HCT116 (cell line): ENCODE results near the gene DLX2. TPM values are rescaled to one million over a fixed set of nuclear protein-coding genes. Genes with fewer than 3 reads are reported as not detected.

Experiments
- ATAC-seq: fragments of 200-7000 bp; cut with Tn5 transposase; 2 replicates; pipeline ENCODE4 v1.9.1; 2020; ENCODE audit warnings: mild to moderate bottlenecking, moderate library complexity
- BruUV-seq: library from RNA; stranded (reverse); fragments of 400-500 nt; replicated peaks from 2 replicates; lab custom pipeline; 2021; lab: Mats Ljungman, UMichigan
- CTCF ChIA-PET: fragments of 300-600 bp; sonication (Branson Sonifier 250); formaldehyde crosslinking; loops from one replicate; lab custom pipeline; 2021; ENCODE audit warnings: antibody characterized with exemption; lab: Charles Lee
- POLR2A ChIA-PET: fragments of 300-600, 350-600 bp; sonication (Branson Sonifier 250); formaldehyde crosslinking; loops from one replicate; lab custom pipeline; 2021; ENCODE audit warnings: antibody characterized with exemption; lab: Charles Lee
- RAD21 ChIA-PET, 2 experiments: fragments of 300-600 bp; sonication (Branson Sonifier 250); formaldehyde crosslinking; loops; one replicate each; lab custom pipeline; 2023; ENCODE audit warnings: low total read pairs in 2 of 2; ENCODE audit not compliant: uncharacterized antibody in 2 of 2, unreplicated experiment in 2 of 2, low non-redundant PET in 1 of 2; lab: Charles Lee
- DNase-seq: peaks from one replicate; pipeline ENCODE4 v3.0.0-alpha.2; 2010; ENCODE audit warnings: low read depth, low spot score
- H2AFZ ChIP-seq: fragments of 200-600 bp; shearing (Covaris generic), sonication (generic); 2 replicates; pipeline ENCODE4 v1.6.1; 2017; ENCODE audit warnings: low read depth, mixed run types, mixed read lengths, antibody characterized with exemption, low read length; ENCODE audit not compliant: poor library complexity, severe bottlenecking
- H3K27ac ChIP-seq: 2 replicates; pipeline ENCODE4 v1.5.1; 2012; ENCODE audit warnings: low read depth, low read length
- H3K27me3 ChIP-seq: fragments of 200-600 bp; sonication (generic); 2 replicates; pipeline ENCODE4 v1.6.1; 2016; ENCODE audit warnings: mixed run types, low read length, mixed read lengths; ENCODE audit not compliant: insufficient read depth
- H3K36me3 ChIP-seq, 2 experiments: fragments of 200-500 bp in 1 of 2; fragments of 200-600 bp in 1 of 2; sonication (Bioruptor generic) in 1 of 2; sonication (generic) in 1 of 2; 2 replicates each; pipeline versions ENCODE4 v1.5.1 to v1.6.1; 2014 to 2016; ENCODE audit warnings: low read length in 2 of 2, inconsistent platforms in 1 of 2, mixed read lengths in 1 of 2, mixed run types in 1 of 2; ENCODE audit not compliant: insufficient read depth in 2 of 2, control insufficient read depth in 1 of 2
- H3K4me1 ChIP-seq, 2 experiments: fragments of 200-600 bp in 1 of 2; sonication (generic) in 1 of 2; 2 replicates each; pipeline versions ENCODE4 v1.5.1 to v1.6.1; 2012 to 2017; ENCODE audit warnings: low read length in 2 of 2, inconsistent platforms in 1 of 2, mild to moderate bottlenecking in 1 of 2, mixed read lengths in 1 of 2, mixed run types in 1 of 2, moderate library complexity in 1 of 2; ENCODE audit not compliant: insufficient read depth in 2 of 2, control insufficient read depth in 1 of 2
- H3K4me2 ChIP-seq: fragments of 200-600 bp; sonication (generic); 2 replicates; pipeline ENCODE4 v1.6.1; 2017; ENCODE audit warnings: mixed run types, low read length, mixed read lengths
- H3K4me3 ChIP-seq, 2 experiments: fragments of 200-600 bp in 1 of 2; sonication (generic) in 1 of 2; replicated peaks in 1 of 2; 2 replicates each; pipeline ENCODE4 v1.5.1; 2011 to 2016; ENCODE audit warnings: low read length in 2 of 2, control low read depth in 1 of 2, low read depth in 1 of 2, mild to moderate bottlenecking in 1 of 2, mixed read lengths in 1 of 2, mixed run types in 1 of 2
- H3K79me2 ChIP-seq: fragments of 200-600 bp; sonication (generic); 2 replicates; pipeline ENCODE4 v1.6.1; 2017; ENCODE audit warnings: mild to moderate bottlenecking, mixed run types, low read length, moderate library complexity, mixed read lengths; ENCODE audit not compliant: insufficient read depth
- H3K9ac ChIP-seq: fragments of 200-600 bp; sonication (generic); 2 replicates; pipeline ENCODE4 v1.6.1; 2016; ENCODE audit warnings: low read length, mixed read lengths
- H3K9me2 ChIP-seq: fragments of 200-600 bp; sonication (generic), shearing (Covaris generic); 2 replicates; pipeline ENCODE4 v1.6.1; 2017; ENCODE audit warnings: mixed run types, mild to moderate bottlenecking, moderate library complexity; ENCODE audit not compliant: insufficient read depth
- H3K9me3 ChIP-seq, 2 experiments: fragments of 200-500 bp in 1 of 2; fragments of 200-600 bp in 1 of 2; sonication (Bioruptor generic) in 1 of 2; sonication (generic) in 1 of 2; 2 replicates each; pipeline ENCODE4 v1.6.1; 2014 to 2017; ENCODE audit warnings: low read length in 2 of 2, mixed read lengths in 2 of 2, inconsistent platforms in 1 of 2, low read depth in 1 of 2, mild to moderate bottlenecking in 1 of 2, mixed run types in 1 of 2, moderate library complexity in 1 of 2; ENCODE audit not compliant: control insufficient read depth in 1 of 2, insufficient read depth in 1 of 2
- H4K20me1 ChIP-seq: fragments of 200-600 bp; sonication (generic), shearing (Covaris generic); 2 replicates; pipeline ENCODE4 v1.6.1; 2017; ENCODE audit warnings: mixed run types, mild to moderate bottlenecking, moderate library complexity; ENCODE audit not compliant: insufficient read depth
- CBX3 ChIP-seq: IDR thresholded peaks from 2 replicates; pipeline ENCODE4 v1.6.1; 2012; ENCODE audit warnings: low read depth
- CEBPB ChIP-seq: IDR thresholded peaks from 2 replicates; pipeline ENCODE4 v1.6.1; 2012; ENCODE audit warnings: low read depth
- CTCF ChIP-seq, 3 experiments: fragments of 200-600 bp in 1 of 3; sonication (generic) in 1 of 3; IDR thresholded peaks in 2 of 3; conservative IDR thresholded peaks in 1 of 3; 2 replicates each; pipeline ENCODE4 v1.5.1; 2012 to 2017; ENCODE audit warnings: low read depth in 2 of 3, low read length in 2 of 3, antibody characterized with exemption in 1 of 3, borderline replicate concordance in 1 of 3, control low read depth in 1 of 3, mild to moderate bottlenecking in 1 of 3, mixed read lengths in 1 of 3, mixed run types in 1 of 3, moderate library complexity in 1 of 3; ENCODE audit not compliant: insufficient read depth in 1 of 3
- EGR1 ChIP-seq: IDR thresholded peaks from 2 replicates; pipeline ENCODE4 v1.6.1; 2012; ENCODE audit warnings: low read depth
- ELF1 ChIP-seq: IDR thresholded peaks from 2 replicates; pipeline ENCODE4 v1.6.1; 2012; ENCODE audit warnings: low read depth, borderline replicate concordance
- EZH2 ChIP-seq: fragments of 200-600 bp; sonication (generic); IDR thresholded peaks from 2 replicates; pipeline ENCODE4 v1.6.1; 2017; ENCODE audit warnings: antibody characterized with exemption, mixed run types
- EZH2phosphoT487 ChIP-seq: fragments of 200-600 bp; IDR thresholded peaks from 2 replicates; pipeline ENCODE4 v1.6.1; 2018; ENCODE audit warnings: antibody characterized with exemption, borderline replicate concordance
- FOSL1 ChIP-seq: IDR thresholded peaks from 2 replicates; pipeline ENCODE4 v1.6.1; 2012; ENCODE audit warnings: low read depth
- JUND ChIP-seq: IDR thresholded peaks from 2 replicates; pipeline ENCODE4 v1.6.1; 2012
- RAD21 ChIP-seq: IDR thresholded peaks from 2 replicates; pipeline ENCODE4 v1.6.1; 2012; ENCODE audit warnings: low read depth, mild to moderate bottlenecking
- SIN3A ChIP-seq: IDR thresholded peaks from 2 replicates; pipeline ENCODE4 v1.6.1; 2012; ENCODE audit warnings: low read depth
- SP1 ChIP-seq: IDR thresholded peaks from 2 replicates; pipeline ENCODE4 v1.6.1; 2012; ENCODE audit warnings: low read depth
- TCF7L2 ChIP-seq: IDR thresholded peaks from 2 replicates; pipeline ENCODE4 v1.7.0; 2011; ENCODE audit warnings: borderline replicate concordance, inconsistent platforms; ENCODE audit not compliant: insufficient read depth, insufficient read length; ENCODE audit errors: extremely low read depth
- YY1 ChIP-seq: IDR thresholded peaks from 2 replicates; pipeline ENCODE4 v1.6.1; 2011; ENCODE audit warnings: low read length, low read depth, moderate library complexity, mild to moderate bottlenecking; ENCODE audit not compliant: insufficient replicate concordance; ENCODE audit errors: extremely low read depth
- ZFX ChIP-seq: fragments of 450-650 bp; IDR thresholded peaks from 2 replicates; pipeline ENCODE4 v1.6.1; 2017
- ZNF274 ChIP-seq: fragments of 200-500 bp; sonication (Bioruptor generic); IDR thresholded peaks from 2 replicates; pipeline ENCODE4 v1.6.1; 2014; ENCODE audit warnings: mild to moderate bottlenecking, low read depth, low read length, inconsistent platforms
- intact Hi-C: fragments of 100-400 bp; cut with micrococcal nuclease; formaldehyde crosslinking; loops from 2 replicates; pipeline ENCODE4 v1.10.0; 2022
- total RNA-seq: library from RNA; stranded (reverse); gene quantifications from one replicate; pipeline ENCODE4 v1.2.1, GENCODE V29; 2021; ENCODE audit not compliant: unreplicated experiment
- TF ChIP-seq, protein P1 (sequence below): IDR thresholded peaks from 2 replicates; pipeline ENCODE4 v1.6.1; 2012
- TF ChIP-seq, protein P2 (sequence below): IDR thresholded peaks from 2 replicates; pipeline ENCODE4 v1.6.1; 2012; ENCODE audit warnings: low read depth

DLX2 gene
- total RNA-seq, 1 experiment from 2014 or later, result 3.7 TPM

- Histone ChIP-seq H3K9ac (no peak overlapping the region), H2AFZ (no peak overlapping the region), H3K79me2 (no peaks in the 10 kb centered on the region), H3K9me2 (no peaks in the 10 kb centered on the region), H3K4me2 (no peak overlapping the region), H3K36me3 (no peaks in the 10 kb centered on the region), H4K20me1 (no peaks in the 10 kb centered on the region), H3K4me3 (no peak overlapping the region), H3K4me1 (peaks cover 10 to 25% of the 10 kb centered on the region in 2 experiments), H3K27ac (no peak overlapping the region), H3K9me3 (no peaks in the 10 kb centered on the region), H3K27me3 (no peaks in the 10 kb centered on the region)
- DNase-seq (no peak), ATAC-seq (no peak)
- POLR2A ChIA-PET, result interaction anchor here (1.1 kb wide), 1 partner anchor 11 kb away, joined by 3 read pairs; the partner anchor contains the start of gene DLX2
- BruUV-seq, result no TSS peak
- no peak for TF ChIP-seq FOSL1
- TF ChIP-seq YY1, result no peak
- no peak for TF ChIP-seq ZFX
- TF ChIP-seq EZH2phosphoT487, result no peak
- TF ChIP-seq, protein P1, sequence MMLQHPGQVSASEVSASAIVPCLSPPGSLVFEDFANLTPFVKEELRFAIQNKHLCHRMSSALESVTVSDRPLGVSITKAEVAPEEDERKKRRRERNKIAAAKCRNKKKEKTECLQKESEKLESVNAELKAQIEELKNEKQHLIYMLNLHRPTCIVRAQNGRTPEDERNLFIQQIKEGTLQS, result no peak
- TF ChIP-seq SP1, result no peak
- TF ChIP-seq CTCF (IDR thresholded peaks at IDR 0.05 in 2 of 3, conservative IDR thresholded peaks at IDR 0.05 in 1 of 3; ENCODE audit: borderline replicate concordance in 1 of 3, insufficient read depth in 1 of 3, low read depth in 2 of 3, low read length in 2 of 3), result no peak
- TF ChIP-seq JUND, result no peak
- no peak for TF ChIP-seq SIN3A
- no peak for TF ChIP-seq TCF7L2
- TF ChIP-seq RAD21, result no peak
- TF ChIP-seq ELF1, result no peak
- no peak for TF ChIP-seq EZH2
- TF ChIP-seq, protein P2, sequence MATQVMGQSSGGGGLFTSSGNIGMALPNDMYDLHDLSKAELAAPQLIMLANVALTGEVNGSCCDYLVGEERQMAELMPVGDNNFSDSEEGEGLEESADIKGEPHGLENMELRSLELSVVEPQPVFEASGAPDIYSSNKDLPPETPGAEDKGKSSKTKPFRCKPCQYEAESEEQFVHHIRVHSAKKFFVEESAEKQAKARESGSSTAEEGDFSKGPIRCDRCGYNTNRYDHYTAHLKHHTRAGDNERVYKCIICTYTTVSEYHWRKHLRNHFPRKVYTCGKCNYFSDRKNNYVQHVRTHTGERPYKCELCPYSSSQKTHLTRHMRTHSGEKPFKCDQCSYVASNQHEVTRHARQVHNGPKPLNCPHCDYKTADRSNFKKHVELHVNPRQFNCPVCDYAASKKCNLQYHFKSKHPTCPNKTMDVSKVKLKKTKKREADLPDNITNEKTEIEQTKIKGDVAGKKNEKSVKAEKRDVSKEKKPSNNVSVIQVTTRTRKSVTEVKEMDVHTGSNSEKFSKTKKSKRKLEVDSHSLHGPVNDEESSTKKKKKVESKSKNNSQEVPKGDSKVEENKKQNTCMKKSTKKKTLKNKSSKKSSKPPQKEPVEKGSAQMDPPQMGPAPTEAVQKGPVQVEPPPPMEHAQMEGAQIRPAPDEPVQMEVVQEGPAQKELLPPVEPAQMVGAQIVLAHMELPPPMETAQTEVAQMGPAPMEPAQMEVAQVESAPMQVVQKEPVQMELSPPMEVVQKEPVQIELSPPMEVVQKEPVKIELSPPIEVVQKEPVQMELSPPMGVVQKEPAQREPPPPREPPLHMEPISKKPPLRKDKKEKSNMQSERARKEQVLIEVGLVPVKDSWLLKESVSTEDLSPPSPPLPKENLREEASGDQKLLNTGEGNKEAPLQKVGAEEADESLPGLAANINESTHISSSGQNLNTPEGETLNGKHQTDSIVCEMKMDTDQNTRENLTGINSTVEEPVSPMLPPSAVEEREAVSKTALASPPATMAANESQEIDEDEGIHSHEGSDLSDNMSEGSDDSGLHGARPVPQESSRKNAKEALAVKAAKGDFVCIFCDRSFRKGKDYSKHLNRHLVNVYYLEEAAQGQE, result no peak
- no peak for TF ChIP-seq CBX3
- no peak for TF ChIP-seq CEBPB
- TF ChIP-seq ZNF274, result no peak
- TF ChIP-seq EGR1, result no peak
- CTCF ChIA-PET, result interaction anchor here (1.3 kb wide), 1 partner anchor 388 kb away, joined by 3 read pairs; no protein-coding TSS in a partner anchor
- intact Hi-C loops, result loop anchor here (10.0 kb wide), 1 partner anchor 167 kb away; the partner anchor contains the start of gene HAT1
- RAD21 ChIA-PET, result no interaction called here
Observed at GRCh38 chr2:172091761-172092566, 10.7 kb downstream of the DLX2 start.
